ENCODE results near the gene CHST14.

Gene CHST14

DNA sequence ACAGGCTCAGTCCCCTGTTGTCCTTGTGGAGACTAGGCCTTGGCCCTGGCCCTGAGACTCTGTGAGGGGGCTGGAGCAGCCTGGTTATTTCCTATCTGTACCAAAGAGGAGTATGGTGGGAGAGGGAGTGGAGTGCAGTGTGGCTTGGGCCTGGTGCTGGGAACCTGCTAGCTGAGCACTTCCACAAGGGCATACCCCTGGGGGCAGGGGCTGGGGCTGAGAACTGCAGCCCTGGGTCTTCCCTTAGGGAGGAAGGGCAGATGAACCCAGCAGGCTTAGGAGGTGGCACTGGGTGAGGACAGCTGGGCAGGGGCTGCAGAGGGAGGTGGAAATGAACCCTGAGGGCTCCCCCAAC, 3.5 kb upstream of the CHST14 start:
- TF ChIP-seq, protein P1, sequence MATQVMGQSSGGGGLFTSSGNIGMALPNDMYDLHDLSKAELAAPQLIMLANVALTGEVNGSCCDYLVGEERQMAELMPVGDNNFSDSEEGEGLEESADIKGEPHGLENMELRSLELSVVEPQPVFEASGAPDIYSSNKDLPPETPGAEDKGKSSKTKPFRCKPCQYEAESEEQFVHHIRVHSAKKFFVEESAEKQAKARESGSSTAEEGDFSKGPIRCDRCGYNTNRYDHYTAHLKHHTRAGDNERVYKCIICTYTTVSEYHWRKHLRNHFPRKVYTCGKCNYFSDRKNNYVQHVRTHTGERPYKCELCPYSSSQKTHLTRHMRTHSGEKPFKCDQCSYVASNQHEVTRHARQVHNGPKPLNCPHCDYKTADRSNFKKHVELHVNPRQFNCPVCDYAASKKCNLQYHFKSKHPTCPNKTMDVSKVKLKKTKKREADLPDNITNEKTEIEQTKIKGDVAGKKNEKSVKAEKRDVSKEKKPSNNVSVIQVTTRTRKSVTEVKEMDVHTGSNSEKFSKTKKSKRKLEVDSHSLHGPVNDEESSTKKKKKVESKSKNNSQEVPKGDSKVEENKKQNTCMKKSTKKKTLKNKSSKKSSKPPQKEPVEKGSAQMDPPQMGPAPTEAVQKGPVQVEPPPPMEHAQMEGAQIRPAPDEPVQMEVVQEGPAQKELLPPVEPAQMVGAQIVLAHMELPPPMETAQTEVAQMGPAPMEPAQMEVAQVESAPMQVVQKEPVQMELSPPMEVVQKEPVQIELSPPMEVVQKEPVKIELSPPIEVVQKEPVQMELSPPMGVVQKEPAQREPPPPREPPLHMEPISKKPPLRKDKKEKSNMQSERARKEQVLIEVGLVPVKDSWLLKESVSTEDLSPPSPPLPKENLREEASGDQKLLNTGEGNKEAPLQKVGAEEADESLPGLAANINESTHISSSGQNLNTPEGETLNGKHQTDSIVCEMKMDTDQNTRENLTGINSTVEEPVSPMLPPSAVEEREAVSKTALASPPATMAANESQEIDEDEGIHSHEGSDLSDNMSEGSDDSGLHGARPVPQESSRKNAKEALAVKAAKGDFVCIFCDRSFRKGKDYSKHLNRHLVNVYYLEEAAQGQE (IDR thresholded peaks at IDR 0.05; ENCODE audit: insufficient read depth in 1 of 2, low read depth in 2 of 2, low read length in 2 of 2), result no peak

DNA sequence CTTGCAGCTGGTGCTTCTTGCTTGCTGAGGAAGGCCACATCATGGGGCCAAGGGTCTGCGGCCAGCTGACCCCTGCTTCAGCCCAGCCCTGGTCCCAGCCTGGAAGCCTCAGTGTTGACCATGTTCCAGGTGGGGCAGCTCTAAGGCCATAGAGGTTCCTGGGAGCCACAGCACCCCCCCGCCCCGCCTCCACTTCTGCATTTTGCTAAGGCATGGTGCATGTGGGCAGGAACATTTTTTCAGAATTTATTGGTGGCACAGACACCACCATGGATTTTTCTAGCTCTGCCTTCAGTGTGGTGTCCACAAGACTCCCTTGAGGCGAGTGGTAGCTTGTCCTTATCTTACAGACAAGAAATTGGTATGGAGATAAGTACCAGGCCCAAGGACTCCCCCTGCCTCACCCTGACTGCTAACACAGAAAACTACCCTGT, 1.9 kb upstream of the CHST14 start:
- TF ChIP-seq TAF1 (IDR thresholded peaks at IDR 0.05; ENCODE audit: borderline replicate concordance, insufficient read depth, low read length) (no peak), SIN3A (IDR thresholded peaks at IDR 0.05; ENCODE audit: borderline replicate concordance, insufficient read depth, low read length) (no peak), POLR2AphosphoS5 (IDR thresholded peaks at IDR 0.05; ENCODE audit: low read depth, low read length) (no peak), FOXP2 (optimal IDR thresholded peaks at IDR 0.05; ENCODE audit: borderline replicate concordance, extremely low read depth, extremely low read length, insufficient read depth) (no peak)
- TF ChIP-seq, protein P1 (IDR thresholded peaks at IDR 0.05; ENCODE audit: insufficient read depth in 1 of 2, low read depth in 2 of 2, low read length in 2 of 2), result no peak

DNA sequence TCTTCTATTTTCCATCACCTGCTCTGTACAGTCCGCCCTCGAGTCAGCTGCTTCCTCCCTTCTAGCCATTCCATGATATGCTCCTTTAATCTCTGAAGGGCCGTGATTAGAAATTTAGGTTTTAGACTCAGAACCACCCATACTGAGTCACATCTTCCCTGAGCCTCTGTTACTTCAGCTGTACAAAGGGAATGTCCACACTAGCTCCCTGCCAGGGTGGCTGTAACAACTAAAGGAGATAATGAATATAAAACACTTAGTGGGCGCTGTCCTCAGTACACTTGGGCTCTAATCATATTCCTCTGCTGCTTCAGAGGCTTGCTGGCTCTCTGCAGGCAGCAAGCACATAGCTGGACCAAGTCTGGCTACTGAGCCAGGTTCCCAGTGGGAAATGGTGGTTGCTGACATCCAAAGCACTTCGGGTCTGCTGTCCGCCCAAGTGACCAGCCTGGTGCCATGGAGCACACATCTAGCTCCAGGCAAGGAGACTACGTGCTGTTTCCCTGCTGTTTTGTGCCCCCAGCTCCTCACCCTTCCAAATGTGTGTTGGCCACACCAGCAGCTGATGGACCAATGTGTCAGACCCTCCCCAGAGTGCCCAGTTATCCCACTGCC, 901 bp upstream of the CHST14 start:
- no peak for TF ChIP-seq SIN3A (IDR thresholded peaks at IDR 0.05; ENCODE audit: borderline replicate concordance, insufficient read depth, low read length)
- no peak for TF ChIP-seq POLR2AphosphoS5 (IDR thresholded peaks at IDR 0.05; ENCODE audit: low read depth, low read length)
- TF ChIP-seq, protein P1 (IDR thresholded peaks at IDR 0.05; ENCODE audit: insufficient read depth in 1 of 2, low read depth in 2 of 2, low read length in 2 of 2), result peak in 1 of 2 experiments; percentile 42; a peak in 1 of 4 replicates

DNA sequence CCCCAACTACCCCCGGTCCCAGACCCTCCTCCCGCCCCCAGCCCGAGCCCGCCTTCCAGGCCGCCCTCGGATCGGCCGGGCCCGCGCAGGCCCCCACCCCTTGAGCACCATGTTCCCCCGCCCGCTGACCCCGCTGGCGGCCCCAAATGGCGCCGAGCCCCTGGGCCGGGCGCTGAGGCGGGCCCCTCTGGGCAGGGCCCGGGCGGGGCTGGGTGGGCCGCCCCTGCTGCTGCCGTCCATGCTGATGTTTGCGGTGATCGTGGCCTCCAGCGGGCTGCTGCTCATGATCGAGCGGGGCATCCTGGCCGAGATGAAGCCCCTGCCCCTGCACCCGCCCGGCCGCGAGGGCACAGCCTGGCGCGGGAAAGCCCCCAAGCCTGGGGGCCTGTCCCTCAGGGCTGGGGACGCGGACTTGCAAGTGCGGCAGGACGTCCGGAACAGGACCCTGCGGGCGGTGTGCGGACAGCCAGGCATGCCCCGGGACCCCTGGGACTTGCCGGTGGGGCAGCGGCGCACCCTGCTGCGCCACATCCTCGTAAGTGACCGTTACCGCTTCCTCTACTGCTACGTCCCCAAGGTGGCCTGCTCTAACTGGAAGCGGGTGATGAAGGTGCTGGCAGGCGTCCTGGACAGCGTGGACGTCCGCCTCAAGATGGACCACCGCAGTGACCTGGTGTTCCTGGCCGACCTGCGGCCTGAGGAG, 472 bp downstream of the CHST14 start:
- TF ChIP-seq SIN3A (IDR thresholded peaks at IDR 0.05; ENCODE audit: borderline replicate concordance, insufficient read depth, low read length) (no peak), POLR2AphosphoS5 (IDR thresholded peaks at IDR 0.05; ENCODE audit: low read depth, low read length) (no peak)
- TF ChIP-seq, protein P1 (IDR thresholded peaks at IDR 0.05; ENCODE audit: insufficient read depth in 1 of 2, low read depth in 2 of 2, low read length in 2 of 2), result no peak

DNA sequence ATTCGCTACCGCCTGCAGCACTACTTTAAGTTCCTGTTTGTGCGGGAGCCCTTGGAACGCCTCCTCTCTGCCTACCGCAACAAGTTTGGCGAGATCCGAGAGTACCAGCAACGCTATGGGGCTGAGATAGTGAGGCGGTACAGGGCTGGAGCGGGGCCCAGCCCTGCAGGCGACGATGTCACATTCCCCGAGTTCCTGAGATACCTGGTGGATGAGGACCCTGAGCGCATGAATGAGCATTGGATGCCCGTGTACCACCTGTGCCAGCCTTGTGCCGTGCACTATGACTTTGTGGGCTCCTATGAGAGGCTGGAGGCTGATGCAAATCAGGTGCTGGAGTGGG, 995 bp downstream of the CHST14 start:
- TF ChIP-seq FOXP2 (optimal IDR thresholded peaks at IDR 0.05; ENCODE audit: borderline replicate concordance, extremely low read depth, extremely low read length, insufficient read depth) (no peak), POLR2AphosphoS5 (IDR thresholded peaks at IDR 0.05; ENCODE audit: low read depth, low read length) (no peak), SIN3A (IDR thresholded peaks at IDR 0.05; ENCODE audit: borderline replicate concordance, insufficient read depth, low read length) (no peak), TAF1 (IDR thresholded peaks at IDR 0.05; ENCODE audit: borderline replicate concordance, insufficient read depth, low read length) (no peak)
- TF ChIP-seq, protein P1 (IDR thresholded peaks at IDR 0.05; ENCODE audit: insufficient read depth in 1 of 2, low read depth in 2 of 2, low read length in 2 of 2), result no peak
